Urothelium cell line (cell line): ENCODE data around the gene SMARCD1.

ENCODE experiments used
- DNase-seq: peaks from one replicate; pipeline ENCODE4 v3.0.0; 2011; ENCODE audit warnings: low spot score, mixed read lengths
- FAIRE-seq: peaks from 2 replicates; lab custom pipeline; 2011; peaks lifted over from hg19 to GRCh38; lab: Jason Lieb, UNC

SMARCD1 gene

GRCh38 chr12:50057000-50057841 is 27.9 kb upstream of the SMARCD1 start, which contains the start of gene ASIC1:
TSS of gene ASIC1 (plus strand) at chr12:50057596. CDS start at chr12:50058767, 1,171 bp downstream.
- peak; percentile 79 for DNase-seq
- FAIRE-seq: peak; percentile 52

GRCh38 chr12:50057896-50058670 is 27.1 kb upstream of the SMARCD1 start:
- FAIRE-seq (no peak), DNase-seq (no peak)

DNA sequence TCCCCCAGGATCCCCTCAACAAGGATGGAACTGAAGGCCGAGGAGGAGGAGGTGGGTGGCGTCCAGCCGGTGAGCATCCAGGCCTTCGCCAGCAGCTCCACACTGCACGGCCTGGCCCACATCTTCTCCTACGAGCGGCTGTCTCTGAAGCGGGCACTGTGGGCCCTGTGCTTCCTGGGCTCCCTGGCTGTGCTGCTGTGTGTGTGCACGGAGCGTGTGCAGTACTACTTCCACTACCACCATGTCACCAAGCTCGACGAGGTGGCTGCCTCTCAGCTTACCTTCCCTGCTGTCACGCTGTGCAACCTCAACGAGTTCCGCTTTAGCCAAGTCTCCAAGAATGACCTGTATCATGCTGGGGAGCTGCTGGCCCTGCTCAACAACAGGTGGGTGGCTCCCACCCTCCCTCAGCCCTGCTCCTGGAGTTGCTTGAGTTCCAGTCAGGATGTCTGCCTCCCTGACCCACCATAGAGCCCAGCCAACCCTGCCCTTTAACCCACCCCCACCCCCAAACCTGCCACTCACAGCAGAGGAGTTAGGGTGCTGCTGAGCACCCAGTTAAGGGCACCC is 26.3 kb upstream of the SMARCD1 start:
- DNase-seq: no peak
- peak; percentile 95 for FAIRE-seq

- DNase-seq: no peak
Observed at GRCh38 chr12:50059440-50060119, 25.6 kb upstream of the SMARCD1 start.

GRCh38 chr12:50060120-50060468 is 25.0 kb upstream of the SMARCD1 start:
- no peak for DNase-seq
- FAIRE-seq: no peak

More at GRCh38 chr12:50059440-50060119, 25.6 kb upstream of the SMARCD1 start:
- FAIRE-seq: no peak

DNA sequence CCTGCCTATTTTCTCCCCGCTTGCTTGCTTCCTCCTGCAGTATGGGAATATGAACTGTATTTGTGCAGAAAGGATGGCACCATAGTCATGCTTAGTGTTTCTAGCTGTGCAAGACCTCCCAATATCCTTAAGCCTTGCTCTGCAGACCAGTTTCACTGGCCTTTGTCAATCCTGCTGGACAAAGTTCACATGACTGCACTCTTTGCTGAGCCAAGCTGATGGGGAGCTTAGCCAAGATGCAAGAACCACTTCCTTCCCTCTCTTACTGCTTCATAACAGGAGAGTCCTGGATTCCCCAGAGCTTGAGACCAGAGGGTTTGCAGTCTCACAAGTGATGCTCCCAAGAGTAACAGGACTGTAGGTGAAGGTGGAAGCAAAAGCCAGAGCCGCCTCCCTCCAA is 24.0 kb upstream of the SMARCD1 start:
- no peak for DNase-seq
- FAIRE-seq: peak; percentile 5

- FAIRE-seq (no peak), DNase-seq (no peak)
Observed at GRCh38 chr12:50061946-50062686, 23.0 kb upstream of the SMARCD1 start.

GRCh38 chr12:50062728-50063460 is 22.2 kb upstream of the SMARCD1 start:
- peak; percentile 64 for DNase-seq
- FAIRE-seq: peak; percentile 27

- DNase-seq: no peak
- no peak for FAIRE-seq
Observed at GRCh38 chr12:50065726-50066310, 19.3 kb upstream of the SMARCD1 start.

GRCh38 chr12:50066402-50066801 is 18.7 kb upstream of the SMARCD1 start:
- no peak for FAIRE-seq
- DNase-seq: no peak

DNA sequence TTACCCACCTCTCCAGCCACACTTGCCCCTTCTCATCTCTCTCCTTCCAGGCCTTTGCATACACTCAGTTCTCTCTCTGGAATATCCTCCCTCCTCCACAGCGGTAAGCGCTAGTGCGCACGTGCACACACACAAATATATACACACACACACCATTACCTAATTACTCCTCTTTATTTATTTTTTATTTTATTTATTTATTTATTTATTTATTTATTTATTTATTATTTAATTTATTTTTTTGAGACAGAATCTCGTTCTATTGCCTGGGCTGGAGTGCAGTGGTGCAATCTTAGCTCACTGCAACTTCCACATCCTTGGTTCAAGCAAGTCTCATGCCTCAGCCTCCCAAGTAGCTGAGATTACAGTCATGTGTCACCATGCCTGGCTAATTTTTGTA is 16.1 kb upstream of the SMARCD1 start:
- DNase-seq (no peak), FAIRE-seq (no peak)

GRCh38 chr12:50069539-50069938 is 15.6 kb upstream of the SMARCD1 start:
- no peak for FAIRE-seq
- no peak for DNase-seq

DNA sequence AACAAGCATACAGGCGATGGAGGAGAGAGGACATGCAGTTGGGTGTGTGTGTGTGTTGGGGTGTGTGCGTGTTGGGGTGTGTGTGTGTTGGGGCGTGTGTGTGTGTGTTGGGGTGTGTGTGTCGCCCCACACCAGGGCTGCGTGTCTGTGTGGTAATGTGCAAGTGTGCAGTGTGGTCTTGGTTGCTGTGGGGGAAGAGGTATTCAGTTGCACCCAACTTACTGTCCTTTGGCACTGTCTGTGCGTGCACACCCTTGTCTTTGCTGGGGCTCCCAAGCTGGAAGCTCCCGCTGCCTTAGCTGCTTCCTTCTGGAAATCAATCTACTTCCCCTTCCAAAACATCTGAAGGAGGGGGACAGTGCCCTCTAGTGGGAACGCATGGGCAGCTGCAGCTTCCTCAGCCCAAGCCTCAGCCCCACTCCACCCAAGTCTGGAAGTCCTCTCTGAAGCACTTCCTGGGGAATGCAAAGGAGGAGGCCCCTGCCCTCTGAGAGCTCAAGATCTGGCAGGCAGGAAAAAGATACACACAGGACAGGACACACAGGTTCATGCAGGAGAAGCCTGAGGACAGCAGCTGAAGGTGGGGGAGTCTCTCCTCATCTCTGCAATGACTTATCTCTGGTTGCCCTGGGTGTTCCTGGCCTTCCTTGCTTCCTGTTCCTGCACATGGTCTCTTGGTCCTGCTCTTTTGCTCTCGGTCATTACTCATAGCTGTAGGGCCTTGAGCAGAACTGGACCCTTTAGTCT is 14.7 kb upstream of the SMARCD1 start:
- FAIRE-seq: peak; percentile 68

GRCh38 chr12:50072198-50072907 is 12.8 kb upstream of the SMARCD1 start:
- DNase-seq (no peak), FAIRE-seq (no peak)

More for the DNA sequence above, 14.7 kb upstream of the SMARCD1 start:
- peak; percentile 71 for DNase-seq

- DNase-seq (no peak), FAIRE-seq (no peak)
Observed at GRCh38 chr12:50073206-50073605, 11.9 kb upstream of the SMARCD1 start.

GRCh38 chr12:50073712-50074111 is 11.4 kb upstream of the SMARCD1 start:
- FAIRE-seq: no peak
- DNase-seq: no peak

- FAIRE-seq (peak; percentile 13), DNase-seq (peak; percentile 87)
Observed at GRCh38 chr12:50074936-50075807, 10.0 kb upstream of the SMARCD1 start.
